ENCODE results near the gene ELOB.

DNA sequence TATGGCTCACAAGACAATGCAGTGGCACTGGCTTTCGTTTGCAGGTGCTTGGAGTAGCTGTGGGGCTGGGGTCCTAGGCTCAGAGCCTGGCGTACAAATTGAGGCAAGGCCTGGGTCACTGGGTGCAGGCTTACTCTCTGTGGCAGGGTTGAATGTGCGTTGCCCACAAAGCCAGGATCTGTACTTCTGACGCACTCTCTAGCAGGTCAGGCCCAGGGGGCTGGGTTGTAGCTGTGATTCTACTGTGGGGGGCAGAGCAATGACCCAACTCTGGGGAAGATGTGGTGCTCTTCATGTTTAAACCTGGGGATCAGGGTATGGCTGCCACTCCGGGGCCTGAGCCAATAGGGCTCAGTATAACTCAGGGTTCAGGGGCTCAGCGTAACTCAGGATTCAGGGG, 33.6 kb upstream of the ELOB start:
- TF ChIP-seq, protein P1, sequence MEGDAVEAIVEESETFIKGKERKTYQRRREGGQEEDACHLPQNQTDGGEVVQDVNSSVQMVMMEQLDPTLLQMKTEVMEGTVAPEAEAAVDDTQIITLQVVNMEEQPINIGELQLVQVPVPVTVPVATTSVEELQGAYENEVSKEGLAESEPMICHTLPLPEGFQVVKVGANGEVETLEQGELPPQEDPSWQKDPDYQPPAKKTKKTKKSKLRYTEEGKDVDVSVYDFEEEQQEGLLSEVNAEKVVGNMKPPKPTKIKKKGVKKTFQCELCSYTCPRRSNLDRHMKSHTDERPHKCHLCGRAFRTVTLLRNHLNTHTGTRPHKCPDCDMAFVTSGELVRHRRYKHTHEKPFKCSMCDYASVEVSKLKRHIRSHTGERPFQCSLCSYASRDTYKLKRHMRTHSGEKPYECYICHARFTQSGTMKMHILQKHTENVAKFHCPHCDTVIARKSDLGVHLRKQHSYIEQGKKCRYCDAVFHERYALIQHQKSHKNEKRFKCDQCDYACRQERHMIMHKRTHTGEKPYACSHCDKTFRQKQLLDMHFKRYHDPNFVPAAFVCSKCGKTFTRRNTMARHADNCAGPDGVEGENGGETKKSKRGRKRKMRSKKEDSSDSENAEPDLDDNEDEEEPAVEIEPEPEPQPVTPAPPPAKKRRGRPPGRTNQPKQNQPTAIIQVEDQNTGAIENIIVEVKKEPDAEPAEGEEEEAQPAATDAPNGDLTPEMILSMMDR (IDR thresholded peaks at IDR 0.05): no peak
- no peak for TF ChIP-seq POLR2A (IDR thresholded peaks at IDR 0.05)

Measured in testis (tissue), 2 donors.